ENCODE measurements around the gene FER.

- no peak for TF ChIP-seq POLR2AphosphoS5 (IDR thresholded peaks at IDR 0.05)
- no peak for TF ChIP-seq CTCF (IDR thresholded peaks at IDR 0.05)
- no peak for TF ChIP-seq EP300 (IDR thresholded peaks at IDR 0.05)
Observed at GRCh38 chr5:108975697-108976096, 228.0 kb downstream of the FER start.
